IMR-90 (cell line): Measurements from ENCODE around the gene UNC93B1. TPM values are rescaled to one million over a fixed set of nuclear protein-coding genes. Genes with fewer than 3 reads are reported as not detected.

Experiments used
- ATAC-seq: fragments of 200-7000 bp; cut with Tn5 transposase; 2 replicates; pipeline ENCODE4 v1.9.1; 2020; ENCODE audit warnings: low read depth, mild to moderate bottlenecking, moderate library complexity
- BruUV-seq: library from RNA; stranded (reverse); fragments of 400-500 nt; replicated peaks from 2 replicates; lab custom pipeline; 2021; lab: Mats Ljungman, UMichigan
- CTCF ChIA-PET: fragments of 300-600 bp; formaldehyde crosslinking; extraction: SDS; loops from one replicate; lab custom pipeline; 2021; ENCODE audit warnings: antibody characterized with exemption; lab: Yijun Ruan, JAX
- POLR2A ChIA-PET: fragments of 300-600 bp; sonication (Branson Sonifier 250); formaldehyde crosslinking; loops from one replicate; lab custom pipeline; 2022; ENCODE audit warnings: antibody characterized with exemption; ENCODE audit not compliant: unreplicated experiment; lab: Charles Lee
- DNase-seq: peaks from one replicate; pipeline ENCODE4 v3.0.0; 2013
- H2AFZ ChIP-seq: replicated peaks from 2 replicates; pipeline ENCODE3; 2013; ENCODE audit warnings: low read length, mild to moderate bottlenecking; ENCODE audit not compliant: poor library complexity
- H2AK5ac ChIP-seq: 2 replicates; pipeline ENCODE4 v1.6.1; 2013; ENCODE audit warnings: low read depth, low read length, inconsistent platforms
- H2AK9ac ChIP-seq: replicated peaks from 2 replicates; pipeline ENCODE3; 2013; ENCODE audit warnings: mild to moderate bottlenecking, low read depth, low read length, moderate library complexity; ENCODE audit not compliant: poor library complexity
- H2BK120ac ChIP-seq: 2 replicates; pipeline ENCODE4 v1.6.1; 2013; ENCODE audit warnings: low read depth, low read length, inconsistent platforms
- H2BK15ac ChIP-seq: 3 replicates; pipeline ENCODE4 v1.6.1; 2013; ENCODE audit warnings: low read depth, low read length, inconsistent platforms
- H2BK20ac ChIP-seq: 2 replicates; pipeline ENCODE4 v1.6.1; 2013; ENCODE audit warnings: low read depth, mild to moderate bottlenecking, inconsistent platforms, low read length, moderate library complexity
- H2BK5ac ChIP-seq: 2 replicates; pipeline ENCODE4 v1.6.1; 2013; ENCODE audit warnings: mild to moderate bottlenecking, low read depth, low read length, inconsistent platforms; ENCODE audit not compliant: poor library complexity, severe bottlenecking
- H3K14ac ChIP-seq: replicated peaks from 2 replicates; pipeline ENCODE4 v1.6.1; 2013; ENCODE audit warnings: low read depth, low read length, inconsistent platforms
- H3K18ac ChIP-seq: 2 replicates; pipeline ENCODE4 v1.6.1; 2013; ENCODE audit warnings: low read depth, low read length, control low read depth
- H3K23ac ChIP-seq: 2 replicates; pipeline ENCODE4 v1.6.1; 2013; ENCODE audit warnings: low read depth, low read length, inconsistent platforms
- H3K27ac ChIP-seq: 2 replicates; pipeline ENCODE4 v1.5.1; 2013; ENCODE audit warnings: mild to moderate bottlenecking, control low read depth, low read length; ENCODE audit not compliant: insufficient read depth
- H3K27me3 ChIP-seq: 2 replicates; pipeline ENCODE4 v1.6.1; 2013; ENCODE audit warnings: low read length; ENCODE audit not compliant: control insufficient read depth, insufficient read depth
- H3K36me3 ChIP-seq: 2 replicates; pipeline ENCODE4 v1.6.1; 2013; ENCODE audit warnings: low read length, mixed read lengths; ENCODE audit not compliant: control insufficient read depth, insufficient read depth
- H3K4ac ChIP-seq: 2 replicates; pipeline ENCODE4 v1.6.1; 2013; ENCODE audit warnings: low read depth, low read length, inconsistent platforms
- H3K4me1 ChIP-seq: 2 replicates; pipeline ENCODE4 v1.6.1; 2013; ENCODE audit warnings: low read length, mixed read lengths; ENCODE audit not compliant: control insufficient read depth, insufficient read depth
- H3K4me2 ChIP-seq: 2 replicates; pipeline ENCODE4 v1.6.1; 2013; ENCODE audit warnings: low read depth, mild to moderate bottlenecking, control low read depth, low read length, moderate library complexity
- H3K4me3 ChIP-seq: 2 replicates; pipeline ENCODE4 v1.5.1; 2013; ENCODE audit warnings: low read depth, mild to moderate bottlenecking, control low read depth, low read length, moderate library complexity; ENCODE audit not compliant: insufficient read depth
- H3K56ac ChIP-seq: 2 replicates; pipeline ENCODE4 v1.6.1; 2013; ENCODE audit warnings: low read length, inconsistent platforms; ENCODE audit not compliant: insufficient read depth; ENCODE audit errors: extremely low read depth
- H3K79me1 ChIP-seq, 2 experiments: 2 replicates each; pipeline ENCODE4 v1.6.1; 2013; ENCODE audit warnings: low read length in 2 of 2, inconsistent platforms in 1 of 2, low read depth in 1 of 2
- H3K9ac ChIP-seq: 2 replicates; pipeline ENCODE4 v1.6.1; 2013; ENCODE audit warnings: low read depth, low read length, control low read depth
- H3K9me1 ChIP-seq: 2 replicates; pipeline ENCODE4 v1.6.1; 2013; ENCODE audit warnings: low read length, inconsistent platforms; ENCODE audit not compliant: insufficient read depth
- H3K9me3 ChIP-seq: 2 replicates; pipeline ENCODE4 v1.6.1; 2013; ENCODE audit warnings: low read length; ENCODE audit not compliant: control insufficient read depth, insufficient read depth
- H4K20me1 ChIP-seq: 2 replicates; pipeline ENCODE4 v1.6.1; 2013; ENCODE audit warnings: low read length, inconsistent platforms; ENCODE audit not compliant: insufficient read depth
- H4K5ac ChIP-seq: 2 replicates; pipeline ENCODE4 v1.6.1; 2013; ENCODE audit warnings: mild to moderate bottlenecking, low read depth, low read length, control low read depth
- H4K8ac ChIP-seq, 2 experiments: 2 replicates each; pipeline ENCODE4 v1.6.1; 2013; ENCODE audit warnings: low read depth in 2 of 2, low read length in 2 of 2, control low read depth in 1 of 2, inconsistent platforms in 1 of 2
- H4K91ac ChIP-seq: 2 replicates; pipeline ENCODE4 v1.6.1; 2013; ENCODE audit warnings: low read depth, low read length, inconsistent platforms; ENCODE audit not compliant: insufficient read depth
- ELK1 ChIP-seq: fragments of 150-350 bp; IDR thresholded peaks from 2 replicates; pipeline ENCODE4 v1.6.1; 2016; ENCODE audit warnings: low read depth, mild to moderate bottlenecking, low read length, moderate library complexity, borderline replicate concordance
- FOS ChIP-seq: fragments of 150-350 bp; IDR thresholded peaks from 2 replicates; pipeline ENCODE4 v1.6.1; 2016; ENCODE audit warnings: low read depth, low read length
- WGBS, 2 experiments: methylation state at CpG; one replicate each; pipeline versions ENCODE4 v1.1.5 to v1.1.7; 2013; ENCODE audit warnings: missing lambda C conversion rate in 2 of 2; ENCODE audit not compliant: insufficient read length in 1 of 2; ENCODE audit errors: extremely low coverage in 2 of 2; 5-methylcytosine and 5-hydroxymethylcytosine counted together
- dilution Hi-C: fragments of 300-500 bp; cut with HindIII; formaldehyde crosslinking; loops from one replicate; pipeline ENCODE4 v1.14.3; 2018; ENCODE audit warnings: low sequenced_read_pairs; ENCODE audit not compliant: unreplicated experiment
- in situ Hi-C: fragments of 300-500 bp; cut with MboI; formaldehyde crosslinking; loops from 3 replicates; pipeline ENCODE4 v1.14.3; 2019; ENCODE audit warnings: low sequenced_read_pairs, inconsistent platforms, mixed read lengths
- intact Hi-C: fragments of 100-400 bp; cut with micrococcal nuclease; formaldehyde crosslinking; loops from 2 replicates; pipeline ENCODE4 v1.10.0; 2022
- polyA plus RNA-seq, 3 experiments: library from polyadenylated mRNA; depleted of rRNA; stranded (reverse); fragments of >200 nt; gene quantifications; 2 replicates each; pipeline ENCODE4 v1.2.3, GENCODE V29; 2012; ENCODE audit warnings: low replicate concordance in 1 of 3
- total RNA-seq: library from RNA; depleted of rRNA; stranded (reverse); fragments of >200 nt; gene quantifications from 2 replicates; pipeline ENCODE4 v1.2.3, GENCODE V29; 2012

The UNC93B1 gene
- total and polyA plus RNA-seq, 2 of the 4 experiments (the other 2 are of a cell fraction), result 10.9 to 19.2 TPM

DNA sequence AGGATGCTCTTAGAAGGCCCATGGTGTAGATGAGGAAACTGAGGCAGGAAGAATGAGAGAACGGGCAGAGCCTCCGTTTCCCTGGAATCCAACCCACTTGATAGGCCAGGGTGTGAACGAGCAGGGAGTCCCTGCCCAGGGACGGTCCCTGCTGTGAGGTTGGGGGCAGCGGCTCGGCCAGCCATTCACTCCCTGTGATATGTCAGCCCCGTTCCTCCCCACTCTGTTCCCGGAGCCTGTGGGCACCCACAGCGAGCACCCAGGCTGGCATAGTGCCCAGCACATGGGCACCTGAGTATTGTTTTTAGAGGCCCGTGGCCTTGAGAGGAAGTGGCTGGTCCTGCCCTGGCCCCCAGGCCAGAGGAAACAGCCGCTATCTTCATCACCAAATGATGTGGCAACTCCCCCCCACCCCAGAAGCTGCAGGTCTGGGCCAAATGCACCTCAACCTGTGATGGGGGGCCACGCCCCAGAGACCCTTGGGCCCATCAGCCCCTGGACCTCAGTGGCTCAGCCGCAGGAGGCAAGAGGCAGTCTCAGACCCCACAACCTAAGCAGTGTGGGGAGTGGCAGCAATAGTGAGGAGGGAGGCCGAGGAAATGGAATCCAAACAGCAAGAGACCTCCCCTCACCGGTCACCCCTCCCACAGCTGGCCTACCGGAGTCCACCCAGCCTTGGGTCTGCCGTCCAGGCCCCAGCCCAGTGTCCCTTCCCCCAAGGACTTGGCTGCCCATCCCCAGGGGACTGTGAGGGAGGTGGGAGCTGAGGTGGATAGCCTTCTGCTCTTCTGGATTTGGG, 8.3 kb upstream of the UNC93B1 start:
- peak overlapping the region; percentile 100 for H3K4ac ChIP-seq
- H2BK120ac ChIP-seq, result peak overlapping the region; percentile 98
- peak overlapping the region; percentile 100 for H2AK9ac ChIP-seq
- dilution Hi-C loops (no loop called here), intact Hi-C loops (loop anchor here (5.0 kb wide), 2 partner anchors 105 to 195 kb away; no protein-coding TSS in a partner anchor), in situ Hi-C loops (no loop called here)
- H2BK15ac ChIP-seq, result peak overlapping the region; percentile 98; the same call in 2 of the 3 replicates
- peak overlapping the region; percentile 72 for H3K18ac ChIP-seq
- peak overlapping the region; percentile 80 for H2AFZ ChIP-seq
- H3K56ac ChIP-seq, result peak overlapping the region; percentile 85; the same call in 1 of the 2 replicates
- ATAC-seq (no peak), DNase-seq (no peak)
- peak overlapping the region; percentile 93 for H2BK20ac ChIP-seq
- H4K20me1 ChIP-seq, result no peaks in the 10 kb centered on the region
- H3K9me3 ChIP-seq, result no peaks in the 10 kb centered on the region
- H4K8ac ChIP-seq, result peak overlapping the region; percentile 92 to 99
- no peaks in the 10 kb centered on the region for H3K27me3 ChIP-seq
- H3K9me1 ChIP-seq, result peaks cover 35% of the 10 kb centered on the region
- WGBS, 2 experiments, result 100% methylated on average over 2 of the region's 17 CpGs; no CpG with 5 or more reads in 1 of the 2 experiments
- peaks cover 23 to 45% of the 10 kb centered on the region in 2 experiments; a peak in 3 of 4 replicates for H3K79me1 ChIP-seq
- TF ChIP-seq FOS (no peak), ELK1 (no peak)
- CTCF ChIA-PET, result no interaction called here
- H4K5ac ChIP-seq, result peak overlapping the region; percentile 92
- H3K9ac ChIP-seq, result peak overlapping the region; percentile 35
- no peak overlapping the region; the same call in 1 of the 2 replicates for H3K4me2 ChIP-seq
- H3K27ac ChIP-seq, result peak overlapping the region; percentile 88
- BruUV-seq, result no TSS peak
- H3K14ac ChIP-seq, result peak overlapping the region; percentile 98
- H4K91ac ChIP-seq, result peak overlapping the region; percentile 100
- peak overlapping the region; percentile 100 for H2AK5ac ChIP-seq
- POLR2A ChIA-PET, result no interaction called here
- H3K36me3 ChIP-seq, result no peaks in the 10 kb centered on the region
- H2BK5ac ChIP-seq, result peak overlapping the region; percentile 89
- H3K4me3 ChIP-seq, result no peak overlapping the region
- peak overlapping the region; percentile 69 for H3K23ac ChIP-seq
- H3K4me1 ChIP-seq, result peaks cover 47% of the 10 kb centered on the region
